Neural cell (in vitro differentiated cells): Measurements from ENCODE around the gene DZIP1. TPM values are rescaled to one million over a fixed set of nuclear protein-coding genes. Genes with fewer than 3 reads are reported as not detected.

Experiments
- H2AFZ ChIP-seq: fragments of 200-600, 300-800 bp; sonication (generic), shearing (Covaris generic); 2 replicates; pipeline ENCODE4 v1.6.0; 2014; ENCODE audit warnings: low read depth, mild to moderate bottlenecking, antibody characterized with exemption, low read length, moderate library complexity
- H3F3A ChIP-seq: fragments of 200-600 bp; shearing (Covaris generic); 2 replicates; pipeline ENCODE4 v1.6.1; 2016; ENCODE audit warnings: mild to moderate bottlenecking, moderate library complexity, mixed read lengths, antibody characterized with exemption, low read length; ENCODE audit not compliant: insufficient read depth, poor library complexity, severe bottlenecking
- H3K27ac ChIP-seq: fragments of 200-600, 300-800 bp; sonication (generic), shearing (Covaris generic); 2 replicates; pipeline ENCODE4 v1.5.1; 2014; ENCODE audit warnings: mild to moderate bottlenecking, low read length, moderate library complexity
- H3K27me3 ChIP-seq: fragments of 300-800, 200-600 bp; sonication (generic), shearing (Covaris generic); 2 replicates; pipeline ENCODE4 v1.6.0; 2014; ENCODE audit warnings: mild to moderate bottlenecking, low read depth, low read length, moderate library complexity; ENCODE audit not compliant: insufficient read depth
- H3K36me3 ChIP-seq: fragments of 300-800, 200-600 bp; sonication (generic), shearing (Covaris generic); 2 replicates; pipeline ENCODE4 v1.5.1; 2014; ENCODE audit warnings: mild to moderate bottlenecking, antibody characterized with exemption, low read length, moderate library complexity; ENCODE audit not compliant: insufficient read depth
- H3K4me2 ChIP-seq: fragments of 300-800, 200-600 bp; sonication (generic), shearing (Covaris generic); 2 replicates; pipeline ENCODE4 v1.6.0; 2014; ENCODE audit warnings: mild to moderate bottlenecking, low read length
- H3K4me3 ChIP-seq: fragments of 300-800, 200-600 bp; sonication (generic), shearing (Covaris generic); 2 replicates; pipeline ENCODE4 v1.5.1; 2014; ENCODE audit warnings: mild to moderate bottlenecking, low read length, moderate library complexity
- H3K79me2 ChIP-seq: fragments of 200-600 bp; shearing (Covaris generic); replicated peaks from 2 replicates; pipeline ENCODE4 v1.6.0; 2014; ENCODE audit warnings: mild to moderate bottlenecking, low read length, moderate library complexity; ENCODE audit not compliant: insufficient read depth
- H3K9ac ChIP-seq: fragments of 300-800, 200-600 bp; sonication (generic), shearing (Covaris generic); 2 replicates; pipeline ENCODE4 v1.6.1; 2016; ENCODE audit warnings: mild to moderate bottlenecking, low read length, mixed read lengths
- H3K9me2 ChIP-seq: fragments of 200-600 bp; shearing (Covaris generic); 2 replicates; pipeline ENCODE4 v1.6.1; 2016; ENCODE audit warnings: mild to moderate bottlenecking, low read length, mixed read lengths; ENCODE audit not compliant: insufficient read depth
- H3K9me3 ChIP-seq: fragments of 200-600, 300-800 bp; sonication (generic), shearing (Covaris generic); 2 replicates; pipeline ENCODE4 v1.6.1; 2016; ENCODE audit warnings: mild to moderate bottlenecking, mixed run types, low read length, moderate library complexity, mixed read lengths
- H4K20me1 ChIP-seq: fragments of 200-600 bp; shearing (Covaris generic); 2 replicates; pipeline ENCODE4 v1.6.1; 2016; ENCODE audit warnings: mild to moderate bottlenecking, mixed run types; ENCODE audit not compliant: insufficient read depth
- CTCF ChIP-seq: fragments of 450-650 bp; IDR thresholded peaks from 2 replicates; pipeline ENCODE4 v1.5.1; 2014; ENCODE audit warnings: antibody characterized with exemption, mild to moderate bottlenecking, moderate library complexity; ENCODE audit not compliant: poor library complexity, severe bottlenecking
- EP300 ChIP-seq: fragments of 450-650 bp; conservative IDR thresholded peaks from 2 replicates; pipeline ENCODE4 v1.6.1; 2014; ENCODE audit warnings: antibody characterized with exemption, mild to moderate bottlenecking, moderate library complexity; ENCODE audit not compliant: poor library complexity, severe bottlenecking
- EZH2 ChIP-seq: fragments of 200-600, 300-800 bp; shearing (Covaris generic), sonication (generic); IDR thresholded peaks from 2 replicates; pipeline ENCODE4 v1.6.1; 2014; ENCODE audit warnings: antibody characterized with exemption, low read length, borderline replicate concordance, mild to moderate bottlenecking; ENCODE audit not compliant: insufficient read depth, poor library complexity, severe bottlenecking
- MXI1 ChIP-seq: fragments of 450-650 bp; conservative IDR thresholded peaks from 2 replicates; pipeline ENCODE4 v1.6.1; 2014; ENCODE audit warnings: antibody characterized with exemption, mild to moderate bottlenecking; ENCODE audit not compliant: poor library complexity, severe bottlenecking
- POLR2AphosphoS5 ChIP-seq: IDR thresholded peaks from 2 replicates; pipeline ENCODE4 v1.6.1; 2012
- RAD21 ChIP-seq: fragments of 450-650 bp; conservative IDR thresholded peaks from 2 replicates; pipeline ENCODE4 v1.6.1; 2014; ENCODE audit warnings: antibody characterized with exemption, mild to moderate bottlenecking, moderate library complexity
- REST ChIP-seq: IDR thresholded peaks from 2 replicates; pipeline ENCODE4 v1.6.1; 2012; ENCODE audit warnings: borderline replicate concordance
- SMC3 ChIP-seq: fragments of 450-650 bp; conservative IDR thresholded peaks from 2 replicates; pipeline ENCODE4 v1.6.1; 2014; ENCODE audit warnings: antibody characterized with exemption, mild to moderate bottlenecking, moderate library complexity; ENCODE audit not compliant: poor library complexity
- TAF1 ChIP-seq: IDR thresholded peaks from 2 replicates; pipeline ENCODE4 v1.6.1; 2012; ENCODE audit warnings: low read depth
- polyA plus RNA-seq: library from polyadenylated mRNA; depleted of rRNA; stranded (reverse); fragments of >200 nt; gene quantifications from 2 replicates; pipeline ENCODE4 v1.2.3, GENCODE V29; 2014

DZIP1 gene
- polyA plus RNA-seq, 1 donor from 2014 or later: 35.3 TPM

DNA sequence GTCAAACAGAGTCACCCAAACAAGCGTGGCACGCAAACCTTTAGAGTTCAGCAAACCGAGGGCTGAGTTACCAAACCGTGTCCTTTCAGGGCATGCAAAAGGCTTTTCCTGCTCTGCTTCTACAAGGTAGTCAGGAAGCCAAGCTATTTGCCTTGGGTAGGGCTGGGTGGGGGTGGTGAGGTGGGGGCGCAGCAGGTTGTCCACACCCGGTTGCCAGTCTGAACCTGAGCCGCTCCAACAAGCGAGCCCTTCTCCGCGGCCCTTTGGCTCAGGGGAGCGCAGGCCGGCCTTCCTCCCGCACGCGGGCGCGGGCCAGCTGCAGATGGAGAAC is 92.3 kb downstream of the DZIP1 start:
- Histone ChIP-seq H3K27ac (no peak overlapping the region), H3K27me3 (peaks cover 29% of the 10 kb centered on the region), H2AFZ (no peak overlapping the region), H4K20me1 (no peaks in the 10 kb centered on the region), H3K4me2 (no peak overlapping the region), H3K36me3 (no peaks in the 10 kb centered on the region), H3K9me3 (no peaks in the 10 kb centered on the region), H3K9ac (no peak overlapping the region), H3F3A (no peaks in the 10 kb centered on the region), H3K9me2 (no peaks in the 10 kb centered on the region), H3K79me2 (no peaks in the 10 kb centered on the region), H3K4me3 (peak overlapping the region; percentile 51)
- TF ChIP-seq RAD21: no peak
- TF ChIP-seq EZH2: no peak
- TF ChIP-seq SMC3: no peak
- no peak for TF ChIP-seq POLR2AphosphoS5
- no peak for TF ChIP-seq TAF1
- no peak for TF ChIP-seq REST
- no peak for TF ChIP-seq EP300
- no peak for TF ChIP-seq CTCF
- TF ChIP-seq MXI1: no peak

- no peaks in the 10 kb centered on the region for H3F3A ChIP-seq
- TF ChIP-seq REST (no peak), POLR2AphosphoS5 (no peak), MXI1 (no peak), TAF1 (no peak), EP300 (no peak), RAD21 (no peak), CTCF (no peak)
- peaks cover 14% of the 10 kb centered on the region for H3K27me3 ChIP-seq
- no peaks in the 10 kb centered on the region for H3K9me2 ChIP-seq
- no peaks in the 10 kb centered on the region for H3K79me2 ChIP-seq
- H3K4me3 ChIP-seq: no peak overlapping the region
- H3K9me3 ChIP-seq: no peaks in the 10 kb centered on the region
- no peaks in the 10 kb centered on the region for H4K20me1 ChIP-seq
- H3K27ac ChIP-seq: no peak overlapping the region
- H3K36me3 ChIP-seq: no peaks in the 10 kb centered on the region
- H3K4me2 ChIP-seq: no peak overlapping the region
- no peak overlapping the region for H3K9ac ChIP-seq
- no peak overlapping the region for H2AFZ ChIP-seq
Measured at GRCh38 chr13:95547531-95548167, 96.9 kb downstream of the DZIP1 start.
